D721Med (cell line): ENCODE data around the gene BTBD10.
A peak's percentile ranks its signal among the peaks of the same experiment; 100 is the strongest.

Experiments
- DNase-seq: peaks from one replicate; pipeline ENCODE4 v3.0.0; 2011; ENCODE audit warnings: low spot score; ENCODE audit not compliant: insufficient read length
- FAIRE-seq: peaks from 2 replicates; lab custom pipeline; 2011; peaks lifted over from hg19 to GRCh38; lab: Jason Lieb, UNC
- CTCF ChIP-seq: IDR thresholded peaks from 2 replicates; pipeline ENCODE4 v1.5.1; 2012; ENCODE audit warnings: mild to moderate bottlenecking, control low read depth; ENCODE audit not compliant: insufficient read depth; ENCODE audit errors: missing control alignments

Gene BTBD10

GRCh38 chr11:13462901-13463778 lies at the start of gene BTBD10:
BTBD10 (minus strand) TSS chr11:13463222; CDS start chr11:13445124, 18,098 bp downstream.
- FAIRE-seq: no peak
- peak; percentile 66 for DNase-seq
- no peak for TF ChIP-seq CTCF

- TF ChIP-seq CTCF: no peak
- FAIRE-seq (no peak), DNase-seq (no peak)
Measured at GRCh38 chr11:13503393-13503792, 40.4 kb upstream of the BTBD10 start.

GRCh38 chr11:13502492-13502891 lies 39.5 kb upstream of the BTBD10 start:
- FAIRE-seq: no peak
- no peak for TF ChIP-seq CTCF
- DNase-seq: no peak

GRCh38 chr11:13495929-13496328 lies 32.9 kb upstream of the BTBD10 start, which contains the start of gene PTH:
PTH (minus strand) TSS chr11:13495997; CDS start chr11:13492855, 3,142 bp downstream.
- no peak for DNase-seq
- no peak for TF ChIP-seq CTCF
- no peak for FAIRE-seq

- FAIRE-seq (no peak), DNase-seq (no peak)
- TF ChIP-seq CTCF: no peak
Measured at GRCh38 chr11:13494051-13494450, 31.0 kb upstream of the BTBD10 start.

- TF ChIP-seq CTCF: peak; percentile 0
- no peak for FAIRE-seq
- DNase-seq: no peak
Measured at GRCh38 chr11:13487661-13488030, 24.6 kb upstream of the BTBD10 start.
